ENCODE results near the gene TMEM117. TPM values are rescaled to one million over a fixed set of nuclear protein-coding genes. Genes with fewer than 3 reads are reported as not detected.

Gene TMEM117
- total RNA-seq, 6 experiments from 2014 or later: 5.5 to 8.8 (median 7.0) TPM

DNA sequence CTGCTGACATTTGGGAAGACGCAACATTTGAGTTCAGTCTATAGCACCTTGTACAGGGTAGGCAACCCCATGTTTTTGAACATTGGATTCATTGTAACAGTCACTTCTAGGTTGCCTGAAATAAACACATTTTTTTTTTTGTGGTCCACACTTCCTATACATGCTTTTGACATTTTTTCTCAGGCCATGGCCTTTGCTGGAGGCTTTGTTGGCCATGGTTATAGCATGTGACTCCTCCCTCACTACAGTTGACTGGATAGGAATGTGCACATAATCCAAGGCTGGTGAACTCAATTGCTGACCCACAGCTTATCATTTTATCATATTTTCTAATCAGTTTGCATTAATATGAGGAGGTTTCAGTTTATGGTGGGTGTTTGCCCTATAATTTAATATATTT lies 60.6 kb downstream of the TMEM117 start:
- H3K9me3 Mint-ChIP-seq: no peaks in the 10 kb centered on the region
- no peaks in the 10 kb centered on the region for H3K36me3 Mint-ChIP-seq (ENCODE audit: low read depth)
- no peak overlapping the region for H3K27ac Mint-ChIP-seq
- H3K27me3 Mint-ChIP-seq (ENCODE audit: insufficient read depth): no peaks in the 10 kb centered on the region
- DNase-seq: no peak
- peaks cover 24% of the 10 kb centered on the region for H3K4me1 Mint-ChIP-seq (ENCODE audit: low read depth)
- TF ChIP-seq, protein P1, sequence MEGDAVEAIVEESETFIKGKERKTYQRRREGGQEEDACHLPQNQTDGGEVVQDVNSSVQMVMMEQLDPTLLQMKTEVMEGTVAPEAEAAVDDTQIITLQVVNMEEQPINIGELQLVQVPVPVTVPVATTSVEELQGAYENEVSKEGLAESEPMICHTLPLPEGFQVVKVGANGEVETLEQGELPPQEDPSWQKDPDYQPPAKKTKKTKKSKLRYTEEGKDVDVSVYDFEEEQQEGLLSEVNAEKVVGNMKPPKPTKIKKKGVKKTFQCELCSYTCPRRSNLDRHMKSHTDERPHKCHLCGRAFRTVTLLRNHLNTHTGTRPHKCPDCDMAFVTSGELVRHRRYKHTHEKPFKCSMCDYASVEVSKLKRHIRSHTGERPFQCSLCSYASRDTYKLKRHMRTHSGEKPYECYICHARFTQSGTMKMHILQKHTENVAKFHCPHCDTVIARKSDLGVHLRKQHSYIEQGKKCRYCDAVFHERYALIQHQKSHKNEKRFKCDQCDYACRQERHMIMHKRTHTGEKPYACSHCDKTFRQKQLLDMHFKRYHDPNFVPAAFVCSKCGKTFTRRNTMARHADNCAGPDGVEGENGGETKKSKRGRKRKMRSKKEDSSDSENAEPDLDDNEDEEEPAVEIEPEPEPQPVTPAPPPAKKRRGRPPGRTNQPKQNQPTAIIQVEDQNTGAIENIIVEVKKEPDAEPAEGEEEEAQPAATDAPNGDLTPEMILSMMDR (IDR thresholded peaks at IDR 0.05): no peak
- H3K4me3 Mint-ChIP-seq: no peak overlapping the region

GRCh38 chr12:43898474-43898873 lies 62.6 kb downstream of the TMEM117 start:
- Mint-ChIP-seq H3K27me3 (ENCODE audit: insufficient read depth) (no peaks in the 10 kb centered on the region), H3K27ac (no peak overlapping the region), H3K4me1 (ENCODE audit: low read depth) (peaks cover 15% of the 10 kb centered on the region), H3K4me3 (no peak overlapping the region), H3K9me3 (no peaks in the 10 kb centered on the region), H3K36me3 (ENCODE audit: low read depth) (no peaks in the 10 kb centered on the region)
- DNase-seq: no peak
- TF ChIP-seq, protein P1 (IDR thresholded peaks at IDR 0.05): no peak

GRCh38 chr12:43899574-43899973 lies 63.7 kb downstream of the TMEM117 start:
- Mint-ChIP-seq H3K36me3 (ENCODE audit: low read depth) (no peaks in the 10 kb centered on the region), H3K27ac (no peak overlapping the region), H3K9me3 (no peaks in the 10 kb centered on the region), H3K27me3 (ENCODE audit: insufficient read depth) (no peaks in the 10 kb centered on the region), H3K4me3 (no peak overlapping the region), H3K4me1 (ENCODE audit: low read depth) (peaks cover 10% of the 10 kb centered on the region)
- TF ChIP-seq, protein P1 (IDR thresholded peaks at IDR 0.05): no peak
- no peak for DNase-seq

DNA sequence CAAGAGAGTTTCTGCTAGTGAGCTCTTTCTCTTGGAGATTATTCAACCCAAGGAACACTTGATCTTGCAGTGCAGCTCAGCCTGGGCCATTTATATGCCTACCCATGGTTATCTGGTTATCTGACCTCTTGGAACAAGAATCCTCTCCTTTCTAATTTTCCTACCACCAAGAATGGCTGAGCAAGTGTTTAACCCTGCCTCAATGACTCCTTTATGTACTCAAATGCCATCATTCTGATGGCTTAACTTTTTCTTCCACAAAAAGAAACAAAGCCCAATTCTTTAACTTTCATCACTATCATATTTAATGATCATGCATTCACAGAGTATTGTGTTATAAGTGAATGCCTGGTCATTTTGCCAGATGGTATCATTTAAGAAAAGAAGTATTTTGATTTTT lies 67.8 kb downstream of the TMEM117 start:
- Mint-ChIP-seq H3K9me3 (no peaks in the 10 kb centered on the region), H3K36me3 (ENCODE audit: low read depth) (no peaks in the 10 kb centered on the region), H3K27ac (no peak overlapping the region), H3K4me1 (ENCODE audit: low read depth) (no peaks in the 10 kb centered on the region), H3K4me3 (no peak overlapping the region), H3K27me3 (ENCODE audit: insufficient read depth) (no peaks in the 10 kb centered on the region)
- no peak for DNase-seq
- TF ChIP-seq, protein P1 (IDR thresholded peaks at IDR 0.05): no peak

- Mint-ChIP-seq H3K27ac (no peak overlapping the region), H3K4me1 (ENCODE audit: low read depth) (no peaks in the 10 kb centered on the region), H3K36me3 (ENCODE audit: low read depth) (no peaks in the 10 kb centered on the region), H3K4me3 (no peak overlapping the region), H3K27me3 (ENCODE audit: insufficient read depth) (no peaks in the 10 kb centered on the region; the same call in 1 of the 2 replicates), H3K9me3 (no peaks in the 10 kb centered on the region)
- TF ChIP-seq, protein P1 (IDR thresholded peaks at IDR 0.05): no peak
- DNase-seq: no peak
Measured at GRCh38 chr12:43912859-43913258, 77.0 kb downstream of the TMEM117 start.

- no peaks in the 10 kb centered on the region for H3K4me1 Mint-ChIP-seq (ENCODE audit: low read depth)
- no peak for DNase-seq
- H3K9me3 Mint-ChIP-seq: no peaks in the 10 kb centered on the region
- no peak overlapping the region for H3K4me3 Mint-ChIP-seq
- TF ChIP-seq, protein P1 (IDR thresholded peaks at IDR 0.05): no peak
- H3K27me3 Mint-ChIP-seq (ENCODE audit: insufficient read depth): no peaks in the 10 kb centered on the region; the same call in 1 of the 2 replicates
- H3K36me3 Mint-ChIP-seq (ENCODE audit: low read depth): no peaks in the 10 kb centered on the region
- H3K27ac Mint-ChIP-seq: no peak overlapping the region
Measured at GRCh38 chr12:43914391-43914790, 78.5 kb downstream of the TMEM117 start.

Measured in HFFc6 (cell line).